GM19467 (cell line): ENCODE measurements around the gene GRAMD1B.

ENCODE experiments used
- ATAC-seq: cut with Tn5 transposase; IDR thresholded peaks from one replicate; pipeline ENCODE4 v1.9.1; 2021; ENCODE audit warnings: mild to moderate bottlenecking, moderate library complexity; ENCODE audit not compliant: unreplicated experiment

The GRAMD1B gene

GRCh38 chr11:123473941-123474677 lies 44.0 kb downstream of the GRAMD1B start:
- ATAC-seq: no peak

GRCh38 chr11:123474994-123475393 lies 44.9 kb downstream of the GRAMD1B start:
- ATAC-seq: no peak

GRCh38 chr11:123475469-123475868 lies 45.4 kb downstream of the GRAMD1B start:
- no peak for ATAC-seq

- ATAC-seq: no peak
Observed at GRCh38 chr11:123477205-123477907, 47.3 kb downstream of the GRAMD1B start.

DNA sequence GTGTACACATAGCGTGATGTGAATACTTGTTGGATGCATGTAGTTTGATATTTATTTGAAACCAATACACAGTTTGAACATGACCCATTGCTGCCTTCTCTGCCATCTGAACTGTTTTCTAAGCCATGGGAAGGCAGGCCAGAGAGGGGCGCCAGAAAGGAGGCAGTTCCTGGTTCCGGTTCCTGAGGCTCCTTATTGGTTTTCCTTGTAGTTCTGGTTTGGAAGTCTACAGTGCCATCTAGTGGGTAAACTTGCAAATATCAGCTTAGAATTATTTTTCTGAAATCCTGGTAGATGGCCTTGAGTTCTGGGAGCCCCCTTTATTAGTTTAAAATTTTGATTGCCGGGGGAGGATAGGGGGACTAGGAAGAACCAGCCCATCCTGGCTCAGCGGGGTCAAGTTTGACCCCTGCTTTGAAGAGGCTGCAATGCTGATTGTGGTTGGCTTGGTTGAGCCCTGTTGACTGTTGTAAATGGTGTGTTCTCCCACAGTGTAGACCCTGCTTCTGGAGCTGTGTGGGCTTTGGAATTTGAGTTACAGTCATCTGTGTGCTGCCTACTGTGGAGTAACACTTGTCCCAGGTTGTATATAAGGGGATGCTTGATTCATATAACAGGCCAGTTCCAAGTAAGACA lies 48.4 kb downstream of the GRAMD1B start:
- ATAC-seq: no peak

GRCh38 chr11:123479048-123479837 lies 49.2 kb downstream of the GRAMD1B start:
- ATAC-seq: peak; percentile 50

DNA sequence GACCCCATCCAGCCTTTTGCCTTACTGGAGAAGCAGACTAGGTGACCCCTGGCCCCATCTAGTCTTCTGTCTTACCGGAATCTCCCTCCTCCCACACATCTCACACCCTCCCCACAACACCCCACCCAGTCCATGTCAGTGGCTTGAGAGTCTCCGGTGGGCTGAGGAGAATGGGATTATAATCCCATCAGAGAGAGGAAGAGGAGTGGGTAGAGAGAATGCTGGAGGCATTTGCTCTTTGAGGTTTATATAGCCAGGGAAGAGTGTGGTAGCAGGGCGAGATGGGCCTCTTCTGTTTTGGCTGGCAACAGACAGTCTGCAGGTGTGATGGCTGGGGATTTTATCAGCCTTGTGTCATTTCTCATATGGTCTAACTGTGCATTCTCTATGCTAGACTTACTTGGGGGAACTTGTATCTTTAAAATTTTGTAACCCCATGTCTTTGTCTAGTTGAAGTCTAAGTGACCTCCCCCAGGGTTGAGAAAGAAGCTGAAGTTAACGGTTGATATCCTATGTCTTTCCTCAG lies 50.3 kb downstream of the GRAMD1B start:
- no peak for ATAC-seq

DNA sequence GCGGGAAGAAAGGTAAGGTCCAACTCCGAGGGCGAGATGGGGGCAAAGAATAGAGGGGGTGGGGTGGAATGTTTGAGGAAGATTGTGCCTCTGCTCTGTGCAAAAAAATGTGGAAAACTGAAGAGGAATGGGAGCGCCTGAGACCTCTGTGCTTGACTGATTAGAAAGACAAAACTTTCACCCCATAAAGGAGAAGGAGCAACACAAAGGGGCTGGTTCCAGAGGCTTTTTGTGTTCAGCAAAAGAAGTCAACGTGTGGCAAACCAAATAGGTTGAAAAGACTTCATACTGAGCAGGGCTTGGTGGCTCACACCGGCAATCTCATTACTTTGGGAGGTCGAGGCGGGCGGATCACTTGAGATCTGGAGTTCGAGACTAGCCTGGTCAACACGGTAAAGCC lies 50.8 kb downstream of the GRAMD1B start:
- no peak for ATAC-seq

- ATAC-seq: no peak
Observed at GRCh38 chr11:123481640-123482039, 51.6 kb downstream of the GRAMD1B start.

- ATAC-seq: no peak
Observed at GRCh38 chr11:123482218-123482617, 52.1 kb downstream of the GRAMD1B start.

GRCh38 chr11:123483058-123483457 lies 53.0 kb downstream of the GRAMD1B start:
- ATAC-seq: no peak

GRCh38 chr11:123483466-123483865 lies 53.4 kb downstream of the GRAMD1B start:
- ATAC-seq: no peak

- no peak for ATAC-seq
Observed at GRCh38 chr11:123484448-123484847, 54.4 kb downstream of the GRAMD1B start.

DNA sequence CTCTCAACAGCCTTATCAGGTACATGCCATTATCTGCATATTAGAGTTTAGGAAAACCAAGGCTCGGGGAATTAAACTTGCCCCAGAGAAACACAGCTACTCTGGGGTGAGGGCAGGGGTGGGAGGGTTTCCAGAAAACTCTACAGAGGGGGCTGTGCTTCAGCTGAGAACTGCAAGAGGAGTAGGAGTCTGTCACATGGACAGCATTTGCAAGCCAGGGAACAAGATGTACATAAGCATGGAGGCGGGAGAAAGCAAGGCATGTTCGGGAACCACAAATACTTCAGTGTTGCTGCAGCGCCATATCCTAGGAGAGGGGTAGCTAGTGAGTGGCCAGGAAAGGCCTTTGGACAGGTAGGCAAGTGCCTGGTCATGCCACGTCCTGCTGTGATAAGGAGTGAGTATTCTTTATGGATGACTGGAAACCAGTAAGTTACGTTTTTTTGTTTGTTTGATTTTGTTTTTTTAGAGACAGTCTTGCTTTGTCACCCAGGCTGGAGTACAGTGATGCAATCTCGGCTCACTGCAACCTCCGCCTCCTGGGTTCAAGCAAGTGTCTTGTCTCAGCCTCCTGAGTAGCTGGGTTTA lies 57.2 kb downstream of the GRAMD1B start:
- ATAC-seq: no peak

GRCh38 chr11:123490527-123490926 lies 60.5 kb downstream of the GRAMD1B start:
- no peak for ATAC-seq

- ATAC-seq: no peak
Observed at GRCh38 chr11:123491241-123491640, 61.2 kb downstream of the GRAMD1B start.

- ATAC-seq: no peak
Observed at GRCh38 chr11:123493349-123494063, 63.4 kb downstream of the GRAMD1B start.

- ATAC-seq: no peak
Observed at GRCh38 chr11:123494195-123495050, 64.4 kb downstream of the GRAMD1B start.

DNA sequence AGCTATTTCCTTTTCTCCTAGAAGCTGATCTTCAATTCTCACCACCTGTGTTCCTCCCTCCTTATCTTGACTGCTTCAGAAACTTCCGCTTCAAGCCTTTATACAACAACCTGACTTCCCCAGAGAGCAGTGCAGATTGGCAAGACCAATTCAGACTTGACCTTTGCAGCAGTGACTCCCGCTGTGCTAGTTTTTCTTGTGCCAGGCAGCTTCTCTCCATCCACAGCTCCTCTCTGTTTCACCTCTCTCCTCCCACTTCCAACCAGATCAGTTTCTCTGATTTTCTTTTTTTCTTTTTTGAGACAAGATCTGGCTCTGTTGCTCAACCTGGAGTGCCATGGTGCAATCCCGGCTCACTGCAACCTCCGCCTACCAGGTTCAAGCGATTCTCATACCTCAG lies 74.3 kb downstream of the GRAMD1B start:
- ATAC-seq: no peak
